ENCODE measurements around the gene CD37.
A peak's percentile ranks its signal among the peaks of the same experiment; 100 is the strongest.

GRCh38 chr19:49301165-49301865, 33.9 kb upstream of the CD37 start:
- peak; percentile 99 for TF ChIP-seq CTCF (IDR thresholded peaks at IDR 0.05; ENCODE audit: low read depth, low read length, poor library complexity, severe bottlenecking)
- no peak for TF ChIP-seq EZH2phosphoT487 (IDR thresholded peaks at IDR 0.05; ENCODE audit: borderline replicate concordance, low read length)
